Erythroblast (primary cell): ENCODE results near the gene WASHC3.
"Not testable (repeated sequence)": the region's sequence is repeated elsewhere in the genome, so short reads cannot be mapped to it uniquely, and the experiment has no call there.

Experiments used
- DNase-seq, 2 experiments: peaks; one replicate each; lab custom pipeline; 2025; lab: John Stamatoyannopoulos, UW
- GATA1 ChIP-seq: IDR thresholded peaks from 2 replicates; pipeline ENCODE4 v1.6.1; 2011; ENCODE audit warnings: low read depth, mild to moderate bottlenecking, control low read depth, low read length, moderate library complexity
- POLR2A ChIP-seq: IDR thresholded peaks from 2 replicates; pipeline ENCODE4 v1.6.1; 2011; ENCODE audit warnings: mild to moderate bottlenecking, low read length

Gene WASHC3

DNA sequence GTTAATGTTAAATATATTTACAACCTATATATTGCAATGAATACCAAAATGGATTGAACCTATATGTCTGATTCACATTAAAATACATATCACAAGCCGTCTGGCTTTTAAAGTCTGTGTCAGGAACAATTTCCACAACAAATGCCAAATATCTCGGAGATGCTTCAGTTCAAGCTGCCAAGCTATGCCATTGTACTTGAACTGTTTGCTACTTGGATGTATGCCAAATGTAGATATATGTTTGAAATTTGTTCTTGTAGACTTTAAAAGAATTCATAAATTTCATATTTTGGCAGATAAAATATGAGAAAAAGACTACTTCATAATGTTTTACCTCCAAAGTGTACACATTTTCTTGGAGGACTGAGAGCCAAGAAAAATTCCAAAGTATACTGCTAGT, 37.0 kb downstream of the WASHC3 start:
- TF ChIP-seq POLR2A (no peak), GATA1 (no peak)
- DNase-seq, result no peak

DNA sequence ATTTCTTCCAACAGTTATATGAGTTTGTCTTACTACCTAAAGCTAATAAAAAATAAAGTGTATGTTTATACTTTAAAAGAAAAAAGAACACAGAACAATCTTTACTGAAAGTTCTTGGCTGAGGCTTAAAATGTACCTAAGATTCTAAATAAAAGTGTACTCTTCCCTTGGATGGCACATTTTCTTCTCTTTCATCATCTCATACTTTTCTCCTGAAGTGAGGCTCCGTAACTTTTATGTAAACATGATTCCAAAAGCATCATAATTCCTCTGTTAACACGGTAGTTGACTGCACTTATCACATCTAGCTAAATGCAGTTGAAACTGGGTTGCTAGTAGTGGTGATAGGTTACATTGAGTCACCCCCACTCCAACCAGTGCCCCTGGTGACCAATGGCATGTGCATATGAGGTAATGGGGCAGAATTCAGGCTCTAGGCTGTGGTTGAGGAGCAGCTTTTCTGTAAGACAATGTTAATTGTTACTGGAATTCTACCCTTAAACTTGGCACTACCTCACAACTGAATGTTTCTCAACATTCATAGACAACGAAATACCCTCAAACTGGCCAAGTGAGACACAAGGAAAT, 38.4 kb downstream of the WASHC3 start:
- DNase-seq, result no peak
- TF ChIP-seq GATA1, result no peak
- no peak for TF ChIP-seq POLR2A

DNA sequence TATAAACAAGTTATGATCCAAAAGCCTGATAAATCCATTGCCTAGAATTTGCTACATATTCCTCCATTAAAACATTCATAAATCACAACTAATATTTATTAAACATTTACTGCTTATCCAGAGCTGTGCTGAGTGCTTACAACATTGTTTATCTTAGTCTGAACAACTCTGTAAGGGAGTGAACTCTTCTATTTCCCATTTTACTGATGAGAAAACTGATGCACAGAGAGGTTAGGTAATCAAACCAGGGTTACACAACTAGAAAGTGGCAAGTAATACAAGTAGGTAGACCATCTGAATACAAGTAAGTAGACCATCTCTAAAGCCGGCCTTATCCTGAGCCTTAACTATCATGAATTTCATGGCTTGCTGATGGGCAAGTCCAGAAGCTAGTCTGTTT, 39.5 kb downstream of the WASHC3 start:
- TF ChIP-seq GATA1 (no peak), POLR2A (no peak)
- DNase-seq, result no peak

DNA sequence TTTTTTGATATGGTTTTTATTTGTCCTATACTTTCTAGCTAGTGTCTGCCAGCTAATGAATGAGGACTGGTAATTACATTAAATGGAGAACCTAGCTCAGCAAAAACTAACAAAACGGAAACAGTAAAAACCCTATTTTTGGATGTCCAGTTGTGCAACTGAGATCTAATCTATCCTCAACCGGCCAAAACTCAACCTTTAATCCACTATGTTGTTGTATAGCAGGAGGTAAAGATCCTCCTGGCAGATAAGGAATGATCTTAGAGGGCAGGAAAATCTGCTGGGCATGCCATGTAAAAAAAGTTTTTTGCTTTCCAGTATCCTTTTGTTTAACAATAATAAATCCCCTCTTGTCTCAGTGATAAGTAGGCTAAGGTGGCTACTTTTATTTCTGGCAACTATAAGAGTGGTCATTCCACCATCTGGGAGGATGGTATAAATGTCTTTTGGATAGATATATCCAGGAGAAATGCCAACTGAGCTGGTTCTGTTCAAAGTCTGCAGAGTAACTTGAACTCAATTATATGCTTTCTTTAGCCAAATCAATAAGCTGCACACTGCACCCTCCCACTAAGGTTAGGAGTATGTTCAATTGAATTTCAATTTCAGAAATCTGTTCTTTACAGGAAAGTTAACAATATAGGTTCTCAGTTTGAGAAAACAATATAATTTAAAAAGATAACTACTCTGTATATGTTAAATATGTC, 40.1 kb downstream of the WASHC3 start:
- no peak for TF ChIP-seq POLR2A
- TF ChIP-seq GATA1, result no peak
- no peak for DNase-seq

DNA sequence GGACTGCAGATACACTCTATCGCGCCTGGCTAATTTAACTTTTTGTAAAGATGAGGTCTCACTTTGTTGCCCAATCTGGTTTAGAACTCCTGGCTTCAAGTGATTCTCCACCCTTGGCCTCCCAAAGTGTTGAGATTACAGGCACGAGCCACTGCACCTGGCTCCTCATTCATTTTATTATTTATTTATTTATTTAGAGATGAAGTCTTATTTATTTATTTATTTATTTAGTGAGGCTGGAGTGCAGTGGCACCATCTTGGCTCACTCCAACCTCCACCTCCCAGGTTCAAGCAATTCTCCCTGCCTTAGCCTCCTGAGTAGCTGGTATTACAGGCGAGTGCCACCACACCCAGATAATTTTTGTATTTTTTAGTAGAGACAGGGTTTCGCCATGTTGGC, 43.2 kb downstream of the WASHC3 start:
- DNase-seq, result not testable (repeated sequence)

DNA sequence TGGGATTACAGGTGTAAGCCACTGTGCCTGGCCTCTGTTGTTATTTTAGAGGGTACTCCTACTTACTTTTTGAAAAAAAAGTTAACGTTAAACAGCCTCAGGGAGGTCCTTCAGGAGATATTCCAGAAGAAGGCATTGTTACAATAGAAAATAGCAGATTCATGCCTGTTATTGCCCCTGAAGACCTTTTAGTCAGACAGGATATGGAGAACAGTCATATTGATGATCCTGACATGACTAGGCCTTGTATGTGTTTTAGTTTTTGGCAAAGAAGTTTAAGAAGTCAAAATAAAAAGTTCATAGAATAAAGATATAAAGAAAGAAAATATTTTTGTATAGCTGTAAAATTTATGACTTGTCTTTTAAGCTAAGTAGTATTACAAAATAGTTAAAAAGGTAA, 45.3 kb downstream of the WASHC3 start:
- DNase-seq, result no peak
- TF ChIP-seq GATA1 (no peak), POLR2A (no peak)

DNA sequence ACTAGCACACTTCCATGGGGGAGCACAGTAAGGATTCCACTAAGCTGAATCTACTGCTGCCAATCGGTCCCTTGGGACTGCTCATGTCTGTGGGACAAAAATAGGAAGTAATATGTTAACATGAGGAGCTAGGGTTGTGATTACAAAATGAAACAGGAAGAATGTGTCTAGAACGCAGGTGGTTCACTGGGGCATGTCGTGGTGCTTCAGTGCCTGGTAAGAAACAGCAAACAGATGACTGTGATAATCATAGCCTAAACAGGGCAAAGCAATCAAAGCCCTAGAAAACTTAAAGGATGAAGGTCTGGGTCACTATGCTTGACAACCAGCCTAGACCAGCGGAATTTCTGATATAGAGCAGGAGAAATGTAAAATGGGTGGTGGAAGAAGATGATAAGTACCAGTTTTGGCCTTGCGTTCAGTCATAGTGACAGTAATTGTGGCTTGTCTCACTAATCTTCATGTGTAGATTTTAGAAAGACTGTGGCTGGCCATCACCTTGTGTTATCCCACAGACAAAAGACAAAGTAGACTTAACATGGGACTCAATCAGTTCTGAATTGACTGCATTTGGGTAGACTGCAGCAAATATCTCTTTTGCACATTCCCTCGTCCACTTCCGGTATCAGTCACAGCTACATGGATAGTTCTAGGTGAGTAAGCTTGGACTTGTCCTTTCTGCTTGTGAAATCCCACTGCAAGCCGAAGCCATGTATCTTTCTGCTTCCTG, 51.4 kb downstream of the WASHC3 start:
- no peak for DNase-seq
- no peak for TF ChIP-seq GATA1
- no peak for TF ChIP-seq POLR2A

DNA sequence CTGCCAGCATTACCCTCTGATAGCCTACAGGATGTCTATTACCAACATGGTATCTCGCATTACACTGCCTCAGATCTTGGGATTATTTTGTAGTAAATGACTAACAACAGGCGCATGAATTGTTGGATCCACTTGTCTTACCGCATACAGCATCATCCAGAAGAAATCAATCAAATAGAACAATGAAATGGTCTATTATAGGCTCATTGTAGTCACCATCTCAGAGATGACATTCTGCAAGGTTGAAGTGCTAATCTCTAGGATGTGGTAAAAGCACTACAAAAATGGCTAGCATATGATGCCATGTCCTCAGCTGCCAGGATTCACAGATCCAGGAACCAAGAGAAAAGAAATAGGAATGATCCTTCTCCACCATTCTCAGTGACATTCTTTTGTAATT, 52.0 kb downstream of the WASHC3 start:
- TF ChIP-seq POLR2A, result no peak
- no peak for TF ChIP-seq GATA1
- no peak for DNase-seq

DNA sequence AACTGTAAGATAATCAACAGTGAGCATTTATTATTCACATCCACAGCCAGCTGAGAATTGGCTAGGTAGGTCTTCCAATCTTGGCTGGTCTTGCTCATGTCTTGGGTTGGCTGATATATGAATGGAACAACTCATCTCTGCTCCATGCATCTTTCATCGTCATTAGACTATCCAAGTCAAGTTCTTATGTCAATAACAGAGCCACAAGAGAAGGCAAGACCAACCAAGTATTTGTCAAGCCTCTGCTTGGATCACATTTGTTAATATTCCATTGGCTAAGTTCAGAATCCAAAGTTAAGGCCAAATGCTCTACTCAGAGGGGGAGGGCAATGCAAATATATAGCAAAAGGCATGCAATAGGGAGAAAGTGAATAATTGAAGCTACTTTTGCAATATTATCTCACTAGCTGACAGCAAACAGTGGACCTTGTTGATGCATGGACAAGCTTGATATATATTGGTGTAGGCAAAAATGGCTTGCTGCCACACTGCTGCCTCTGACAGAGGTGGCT, 53.1 kb downstream of the WASHC3 start:
- TF ChIP-seq POLR2A (no peak), GATA1 (no peak)
- DNase-seq, result no peak

DNA sequence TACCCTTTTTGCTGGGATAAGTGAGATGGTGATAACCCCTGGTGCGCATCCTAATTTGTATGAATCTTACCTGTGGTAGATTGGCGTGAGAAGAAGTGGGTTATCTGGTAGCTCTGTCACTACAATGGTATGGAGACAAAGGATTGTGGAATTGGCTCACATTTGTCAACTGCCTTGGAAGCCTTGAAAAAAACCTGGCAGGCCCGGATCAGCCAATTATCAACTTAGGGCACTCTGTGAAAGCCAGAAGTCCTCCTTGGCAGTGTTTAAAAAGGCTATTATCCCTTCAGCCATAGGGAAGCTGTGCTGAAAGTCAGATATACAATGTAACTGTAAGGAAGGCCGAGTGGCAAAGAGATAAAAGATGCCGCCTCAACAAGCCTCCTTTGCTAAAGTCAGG, 56.5 kb downstream of the WASHC3 start:
- DNase-seq, result no peak
- TF ChIP-seq POLR2A (no peak), GATA1 (no peak)

DNA sequence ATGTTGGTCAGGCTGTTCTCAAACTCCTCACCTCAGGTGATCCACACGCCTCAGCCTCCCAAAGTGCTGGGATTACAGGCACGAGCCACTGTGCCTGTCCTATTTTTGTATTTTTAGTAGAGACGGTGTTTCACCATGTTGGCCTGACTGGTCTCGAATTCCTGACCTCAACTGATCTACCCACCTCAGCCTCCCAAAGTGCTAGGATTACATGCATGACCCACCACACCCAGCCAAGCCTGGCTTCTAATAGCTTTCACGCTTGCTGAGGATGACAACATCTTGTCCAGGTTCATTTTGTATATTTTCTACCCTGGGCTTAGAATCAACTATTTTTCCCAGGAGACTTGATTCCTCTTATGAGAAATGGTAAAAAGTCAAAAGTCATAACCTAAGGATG, 64.7 kb downstream of the WASHC3 start:
- TF ChIP-seq POLR2A, result no peak
- no peak for TF ChIP-seq GATA1
- no peak for DNase-seq

DNA sequence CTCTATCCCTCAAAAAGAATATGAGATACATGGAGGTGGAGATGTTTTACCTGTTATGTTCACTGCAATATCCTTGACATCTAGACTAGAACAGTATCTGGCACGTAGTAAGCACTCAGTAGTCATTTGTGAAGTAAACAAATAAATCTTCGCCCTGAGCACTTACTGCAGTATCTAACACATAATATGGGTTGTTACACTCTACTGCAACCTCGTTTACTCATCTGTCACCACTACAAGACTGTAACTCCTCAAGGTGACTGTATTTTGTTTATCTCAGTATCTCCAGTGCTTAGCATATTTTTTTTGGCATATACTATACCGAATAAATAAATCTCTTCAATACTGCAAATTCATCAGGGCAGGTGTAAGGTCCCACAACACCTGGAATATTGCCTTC, 66.1 kb downstream of the WASHC3 start:
- no peak for DNase-seq
- TF ChIP-seq GATA1, result no peak
- no peak for TF ChIP-seq POLR2A

DNA sequence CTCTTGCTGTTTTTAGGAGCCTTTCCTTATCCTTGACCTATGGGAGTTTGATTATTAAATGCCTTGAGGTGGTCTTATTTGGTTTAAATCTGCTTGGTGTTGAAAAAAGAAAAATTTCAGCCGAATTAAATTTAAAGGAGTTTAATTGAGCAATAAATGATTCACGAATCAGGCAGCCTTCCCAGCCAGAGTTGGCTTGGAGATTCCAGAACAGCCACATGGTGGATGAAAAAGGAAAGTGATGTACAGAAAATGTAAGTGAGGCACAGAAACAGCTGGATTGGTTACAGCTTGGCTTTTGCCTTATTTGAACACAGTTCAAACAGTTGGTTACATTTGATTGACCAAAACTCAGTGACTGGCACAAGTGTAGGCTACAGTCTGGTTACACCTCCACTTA, 69.7 kb downstream of the WASHC3 start:
- TF ChIP-seq POLR2A, result no peak
- no peak for TF ChIP-seq GATA1

DNA sequence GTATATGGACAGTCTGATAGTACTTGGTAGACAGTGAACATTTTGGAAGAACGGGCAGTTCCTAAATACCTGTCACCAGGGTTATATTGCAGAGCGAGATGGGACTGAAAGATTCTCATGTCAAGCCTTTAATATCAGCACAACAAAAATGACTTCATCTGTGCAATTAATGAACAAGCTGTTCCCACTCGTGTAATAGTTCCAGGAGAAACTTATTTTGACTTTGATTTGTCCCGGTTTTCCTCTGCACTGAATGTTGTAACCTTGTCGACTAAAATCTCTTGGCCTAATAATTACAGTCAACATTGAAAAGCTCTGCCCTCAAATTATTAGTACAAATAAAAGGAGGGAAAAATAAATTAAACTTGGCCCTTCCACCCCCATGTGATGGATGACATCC, 79.5 kb downstream of the WASHC3 start:
- no peak for TF ChIP-seq GATA1
- TF ChIP-seq POLR2A, result no peak
- DNase-seq, result no peak

More for the DNA sequence above, 69.7 kb downstream of the WASHC3 start:
- no peak for DNase-seq

DNA sequence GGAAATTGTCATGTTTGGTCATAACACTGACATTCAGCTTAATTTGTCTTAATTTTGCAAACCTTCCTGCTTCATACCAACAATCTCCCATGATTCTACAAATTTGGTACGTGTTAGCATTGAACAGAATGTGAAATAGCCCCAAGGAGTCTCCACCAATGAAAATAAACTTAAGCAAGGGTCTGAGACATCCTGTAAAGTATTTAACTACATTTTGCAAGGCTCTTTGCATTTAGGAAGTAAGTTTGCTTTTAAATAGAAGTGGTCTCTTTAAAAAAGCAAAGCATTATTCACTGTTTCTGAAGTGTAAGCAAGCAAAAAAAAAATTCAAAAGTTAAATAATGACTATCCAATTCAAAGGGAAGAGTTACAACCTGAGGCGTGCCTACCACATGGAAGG, 79.9 kb downstream of the WASHC3 start:
- TF ChIP-seq GATA1 (no peak), POLR2A (no peak)
- no peak for DNase-seq
